Epithelial cell of esophagus (primary cell): Measurements from ENCODE around the gene CAPN8.

ENCODE experiments used
- DNase-seq: peaks from one replicate; pipeline ENCODE4 v3.0.0; 2010; ENCODE audit warnings: low read depth
- H3K4me3 ChIP-seq: 2 replicates; pipeline ENCODE4 v1.5.1; 2011; ENCODE audit warnings: mild to moderate bottlenecking, low read length, control low read depth
- CTCF ChIP-seq: IDR thresholded peaks from 2 replicates; pipeline ENCODE4 v1.5.1; 2011; ENCODE audit warnings: low read depth, mild to moderate bottlenecking, low read length, control low read depth, inconsistent platforms; ENCODE audit not compliant: insufficient read depth; ENCODE audit errors: missing control alignments

Gene CAPN8

GRCh38 chr1:223707256-223708000 lies 41.9 kb upstream of the CAPN8 start:
- H3K4me3 ChIP-seq, result no peak overlapping the region
- peak; percentile 97 for DNase-seq

GRCh38 chr1:223706077-223706973 lies 40.8 kb upstream of the CAPN8 start:
- H3K4me3 ChIP-seq, result no peak overlapping the region
- peak; percentile 84 for DNase-seq
- TF ChIP-seq CTCF, result no peak

More at GRCh38 chr1:223707256-223708000, 41.9 kb upstream of the CAPN8 start:
- TF ChIP-seq CTCF, result no peak

GRCh38 chr1:223704921-223705878 lies 39.7 kb upstream of the CAPN8 start:
- no peak for TF ChIP-seq CTCF
- DNase-seq, result no peak
- H3K4me3 ChIP-seq, result no peak overlapping the region

- H3K4me3 ChIP-seq, result no peak overlapping the region
- DNase-seq, result no peak
- no peak for TF ChIP-seq CTCF
Observed at GRCh38 chr1:223703668-223704013, 38.1 kb upstream of the CAPN8 start.

GRCh38 chr1:223702735-223703667 lies 37.5 kb upstream of the CAPN8 start:
- H3K4me3 ChIP-seq, result no peak overlapping the region
- TF ChIP-seq CTCF, result no peak
- DNase-seq, result peak; percentile 61
